Measurements from ENCODE around the gene INHBB. TPM values are rescaled to one million over a fixed set of nuclear protein-coding genes. Genes with fewer than 3 reads are reported as not detected.

Gene INHBB
- total RNA-seq, 1 donor from 2014 or later = 4.7 TPM

DNA sequence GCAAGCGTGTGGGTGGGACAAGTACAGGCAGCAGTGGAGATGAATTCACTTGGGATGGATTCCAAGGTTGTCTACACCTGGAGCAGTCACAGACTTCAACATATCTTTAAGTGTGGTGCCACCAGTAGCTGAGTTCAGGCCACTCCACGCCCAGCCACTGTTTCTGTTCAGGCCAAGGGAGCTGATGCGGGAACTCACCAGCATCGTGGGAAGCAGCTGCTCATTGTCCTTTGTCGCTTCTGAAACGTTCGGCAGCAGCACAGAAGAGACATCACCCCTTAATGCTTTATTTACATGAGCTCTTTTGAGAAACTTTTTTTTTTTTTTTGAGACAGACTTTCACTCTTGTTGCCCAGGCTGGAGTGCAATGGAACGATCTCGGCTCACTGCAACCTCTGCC is 19.9 kb upstream of the INHBB start:
- H3K27ac Mint-ChIP-seq (ENCODE audit: unreplicated experiment) = no peak overlapping the region
- no peaks in the 10 kb centered on the region for H3K9me3 Mint-ChIP-seq (ENCODE audit: unreplicated experiment)
- H3K4me1 Mint-ChIP-seq (ENCODE audit: unreplicated experiment) = peaks cover 5% of the 10 kb centered on the region
- DNase-seq (ENCODE audit: low spot score) = no peak
- no peak overlapping the region for H3K4me3 Mint-ChIP-seq (ENCODE audit: unreplicated experiment)
- TF ChIP-seq, protein P1, sequence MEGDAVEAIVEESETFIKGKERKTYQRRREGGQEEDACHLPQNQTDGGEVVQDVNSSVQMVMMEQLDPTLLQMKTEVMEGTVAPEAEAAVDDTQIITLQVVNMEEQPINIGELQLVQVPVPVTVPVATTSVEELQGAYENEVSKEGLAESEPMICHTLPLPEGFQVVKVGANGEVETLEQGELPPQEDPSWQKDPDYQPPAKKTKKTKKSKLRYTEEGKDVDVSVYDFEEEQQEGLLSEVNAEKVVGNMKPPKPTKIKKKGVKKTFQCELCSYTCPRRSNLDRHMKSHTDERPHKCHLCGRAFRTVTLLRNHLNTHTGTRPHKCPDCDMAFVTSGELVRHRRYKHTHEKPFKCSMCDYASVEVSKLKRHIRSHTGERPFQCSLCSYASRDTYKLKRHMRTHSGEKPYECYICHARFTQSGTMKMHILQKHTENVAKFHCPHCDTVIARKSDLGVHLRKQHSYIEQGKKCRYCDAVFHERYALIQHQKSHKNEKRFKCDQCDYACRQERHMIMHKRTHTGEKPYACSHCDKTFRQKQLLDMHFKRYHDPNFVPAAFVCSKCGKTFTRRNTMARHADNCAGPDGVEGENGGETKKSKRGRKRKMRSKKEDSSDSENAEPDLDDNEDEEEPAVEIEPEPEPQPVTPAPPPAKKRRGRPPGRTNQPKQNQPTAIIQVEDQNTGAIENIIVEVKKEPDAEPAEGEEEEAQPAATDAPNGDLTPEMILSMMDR (IDR thresholded peaks at IDR 0.05; ENCODE audit: unreplicated experiment) = no peak
- peaks cover 14% of the 10 kb centered on the region for H3K27me3 Mint-ChIP-seq (ENCODE audit: unreplicated experiment)
- H3K36me3 Mint-ChIP-seq (ENCODE audit: low read depth, unreplicated experiment) = peaks cover 3% of the 10 kb centered on the region

DNA sequence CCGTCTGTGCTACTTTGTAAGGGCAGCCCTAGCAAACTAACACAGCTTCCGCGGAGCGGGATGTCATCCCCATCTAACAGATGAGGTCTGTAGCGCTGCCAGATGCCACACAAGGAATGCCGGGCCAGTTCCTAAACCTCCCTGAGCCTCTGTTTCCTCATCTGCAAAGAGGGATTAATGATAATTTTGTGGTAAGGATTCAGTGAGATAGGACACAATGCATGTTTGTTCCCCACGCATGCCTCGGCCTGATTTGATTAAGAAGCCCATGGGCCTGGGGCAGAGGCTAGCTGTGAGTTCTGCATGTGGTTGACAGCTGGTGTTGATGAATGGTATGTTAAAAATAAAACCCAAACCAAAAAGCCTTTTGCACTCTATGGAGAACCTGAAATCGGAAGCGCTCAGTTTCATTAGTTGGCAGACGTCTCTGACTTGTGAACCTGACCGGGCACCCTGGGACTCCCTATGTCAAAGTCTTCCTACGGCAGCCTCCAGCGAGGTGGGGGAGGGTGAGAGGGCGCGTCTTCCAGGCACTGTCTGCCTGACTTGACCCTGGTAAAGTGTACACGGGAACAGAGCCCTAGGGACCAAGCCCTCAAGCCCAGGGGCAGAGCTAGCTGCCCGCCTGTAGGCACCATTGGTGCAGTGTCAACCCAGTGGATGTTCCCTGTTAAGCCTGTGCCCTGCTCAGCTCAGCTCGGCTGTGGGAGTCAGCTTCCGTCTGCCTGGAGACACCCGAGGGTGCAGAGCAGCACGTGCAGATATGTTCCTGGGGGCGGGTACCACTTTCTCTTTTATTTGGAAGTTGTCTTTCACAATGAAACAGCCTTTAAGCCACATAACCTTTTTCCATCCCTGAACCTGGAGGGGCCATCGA is 14.8 kb upstream of the INHBB start:
- H3K9me3 Mint-ChIP-seq (ENCODE audit: unreplicated experiment) = no peaks in the 10 kb centered on the region
- H3K36me3 Mint-ChIP-seq (ENCODE audit: low read depth, unreplicated experiment) = peaks cover 9% of the 10 kb centered on the region
- H3K4me3 Mint-ChIP-seq (ENCODE audit: unreplicated experiment) = no peak overlapping the region
- DNase-seq (ENCODE audit: low spot score) = no peak
- H3K27ac Mint-ChIP-seq (ENCODE audit: unreplicated experiment) = no peak overlapping the region
- H3K4me1 Mint-ChIP-seq (ENCODE audit: unreplicated experiment) = peaks cover 7% of the 10 kb centered on the region
- TF ChIP-seq, protein P1 (IDR thresholded peaks at IDR 0.05; ENCODE audit: unreplicated experiment) = no peak
- H3K27me3 Mint-ChIP-seq (ENCODE audit: unreplicated experiment) = peaks cover 17% of the 10 kb centered on the region

DNA sequence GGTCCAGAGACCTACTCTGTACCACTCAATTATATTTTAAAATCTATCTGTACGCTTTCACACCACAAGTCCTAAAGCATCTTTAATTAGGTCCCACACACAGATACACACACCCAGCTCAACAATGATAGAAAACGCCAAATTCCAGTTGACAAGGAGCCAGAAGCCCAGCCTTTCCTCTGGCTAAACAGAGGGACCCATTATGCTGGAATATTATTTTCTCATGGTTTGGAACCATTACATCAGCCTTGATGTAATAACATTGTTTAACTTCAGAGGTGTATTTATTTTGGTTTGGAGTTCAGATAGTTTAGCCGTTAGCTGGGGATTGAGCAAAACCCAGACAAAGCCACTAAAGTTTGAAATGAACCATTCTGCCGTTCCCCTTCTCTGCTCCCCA is 14.0 kb upstream of the INHBB start:
- H3K27ac Mint-ChIP-seq (ENCODE audit: unreplicated experiment) = no peak overlapping the region
- peaks cover 9% of the 10 kb centered on the region for H3K36me3 Mint-ChIP-seq (ENCODE audit: low read depth, unreplicated experiment)
- no peaks in the 10 kb centered on the region for H3K9me3 Mint-ChIP-seq (ENCODE audit: unreplicated experiment)
- TF ChIP-seq, protein P1 (IDR thresholded peaks at IDR 0.05; ENCODE audit: unreplicated experiment) = no peak
- H3K4me3 Mint-ChIP-seq (ENCODE audit: unreplicated experiment) = no peak overlapping the region
- no peak for DNase-seq (ENCODE audit: low spot score)
- H3K4me1 Mint-ChIP-seq (ENCODE audit: unreplicated experiment) = peaks cover 10% of the 10 kb centered on the region
- H3K27me3 Mint-ChIP-seq (ENCODE audit: unreplicated experiment) = peaks cover 17% of the 10 kb centered on the region

DNA sequence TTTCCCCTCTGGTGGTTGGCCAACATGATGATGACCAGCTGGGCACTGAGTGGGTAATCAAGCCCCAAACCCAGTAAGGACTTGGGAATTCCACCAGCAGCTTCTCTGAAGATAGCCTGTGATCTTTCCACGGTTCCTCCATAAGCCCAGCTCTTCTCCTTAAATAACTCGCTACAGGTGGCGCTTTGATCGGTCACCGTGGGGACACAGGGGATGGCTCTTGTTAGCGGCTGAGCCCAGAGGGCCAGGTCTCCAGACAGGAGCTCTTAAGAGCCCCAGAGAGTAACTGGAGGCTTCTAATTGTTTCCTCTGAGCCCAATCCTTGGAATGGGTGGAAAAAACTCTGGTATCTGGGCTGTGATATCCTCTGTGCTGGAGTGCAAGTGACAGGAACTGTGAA is 13.6 kb upstream of the INHBB start:
- H3K4me1 Mint-ChIP-seq (ENCODE audit: unreplicated experiment) = peaks cover 12% of the 10 kb centered on the region
- no peaks in the 10 kb centered on the region for H3K9me3 Mint-ChIP-seq (ENCODE audit: unreplicated experiment)
- H3K27me3 Mint-ChIP-seq (ENCODE audit: unreplicated experiment) = peaks cover 17% of the 10 kb centered on the region
- no peak overlapping the region for H3K27ac Mint-ChIP-seq (ENCODE audit: unreplicated experiment)
- H3K4me3 Mint-ChIP-seq (ENCODE audit: unreplicated experiment) = no peak overlapping the region
- TF ChIP-seq, protein P1 (IDR thresholded peaks at IDR 0.05; ENCODE audit: unreplicated experiment) = no peak
- H3K36me3 Mint-ChIP-seq (ENCODE audit: low read depth, unreplicated experiment) = peaks cover 9% of the 10 kb centered on the region
- DNase-seq (ENCODE audit: low spot score) = no peak

DNA sequence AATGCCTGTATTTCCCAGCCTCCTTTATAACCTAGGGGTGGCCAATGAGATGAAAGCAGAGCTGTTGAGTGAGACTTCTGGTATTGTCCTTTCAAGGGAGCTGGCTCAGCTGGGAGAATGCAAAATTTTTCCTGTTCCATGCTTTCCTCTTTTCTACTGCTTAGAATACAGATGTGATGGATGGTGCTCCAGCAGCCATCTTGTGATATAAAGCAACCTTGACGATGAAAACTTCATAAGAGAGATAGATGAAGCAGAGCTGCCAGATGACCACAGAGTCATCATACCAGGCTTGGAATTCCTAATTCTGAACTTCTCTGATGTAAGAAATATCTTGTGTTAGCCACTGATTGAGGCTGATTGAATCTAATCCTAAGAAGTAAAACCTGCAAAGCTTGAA is 11.9 kb upstream of the INHBB start:
- H3K36me3 Mint-ChIP-seq (ENCODE audit: low read depth, unreplicated experiment) = peaks cover 9% of the 10 kb centered on the region
- peaks cover 12% of the 10 kb centered on the region for H3K27me3 Mint-ChIP-seq (ENCODE audit: unreplicated experiment)
- DNase-seq (ENCODE audit: low spot score) = no peak

More for the DNA sequence above, 11.9 kb upstream of the INHBB start:
- H3K4me3 Mint-ChIP-seq (ENCODE audit: unreplicated experiment) = no peak overlapping the region
- peaks cover 12% of the 10 kb centered on the region for H3K4me1 Mint-ChIP-seq (ENCODE audit: unreplicated experiment)
- TF ChIP-seq, protein P1 (IDR thresholded peaks at IDR 0.05; ENCODE audit: unreplicated experiment) = no peak
- H3K27ac Mint-ChIP-seq (ENCODE audit: unreplicated experiment) = no peak overlapping the region
- no peaks in the 10 kb centered on the region for H3K9me3 Mint-ChIP-seq (ENCODE audit: unreplicated experiment)
